ENCODE results near the gene FAM185A. TPM values are rescaled to one million over a fixed set of nuclear protein-coding genes. Genes with fewer than 3 reads are reported as not detected.

FAM185A gene
- total and polyA plus RNA-seq, 2 of the 8 experiments (the other 6 are each of a cell fraction or from before 2014, with no cell fraction given) = 5.2 to 6.6 TPM

GRCh38 chr7:102832674-102833073, 83.9 kb downstream of the FAM185A start:
- H3K4me2 ChIP-seq (ENCODE audit: insufficient read depth in 1 of 2, low read depth in 2 of 2, low read length in 2 of 2) = no peak overlapping the region
- H3K9me3 ChIP-seq (ENCODE audit: insufficient read depth in 2 of 2, low read depth in 1 of 2, low read length in 1 of 2) = no peaks in the 10 kb centered on the region
- FAIRE-seq = no peak
- no peak overlapping the region for H4K91ac ChIP-seq (replicated peaks; ENCODE audit: insufficient read length, low read length)
- no peak overlapping the region for H4K5ac ChIP-seq (ENCODE audit: insufficient read length, low read depth, low read length)
- no peak overlapping the region for H2BK12ac ChIP-seq (ENCODE audit: low read depth, low read length)
- H2AFZ ChIP-seq (ENCODE audit: low read length) = no peak overlapping the region
- H3K79me1 ChIP-seq (ENCODE audit: low read depth, low read length) = no peaks in the 10 kb centered on the region
- H3K79me2 ChIP-seq (ENCODE audit: control insufficient read depth in 1 of 2, insufficient read depth in 2 of 2, low read length in 2 of 2) = no peaks in the 10 kb centered on the region
- H3K18ac ChIP-seq (ENCODE audit: extremely low read depth, low read length) = no peak overlapping the region
- 0 out of 8 replicates have a peak, but pooled peaks cover 0 to 3% (median 0%) of the 10 kb centered on the region in 4 experiments for H3K36me3 ChIP-seq (ENCODE audit: control insufficient read depth in 2 of 4, insufficient read depth in 4 of 4, low read length in 3 of 4)
- H3K14ac ChIP-seq (ENCODE audit: insufficient read length) = no peak overlapping the region
- 95% methylated on average over 1 of the region's 1 CpG; no CpG with 5 or more reads in 1 of the 2 experiments for WGBS, 2 experiments (ENCODE audit: extremely low coverage in 1 of 2, insufficient coverage in 1 of 2, insufficient read length in 1 of 2, insufficient replicate concordance in 2 of 2, low coverage in 1 of 2, low lambda C conversion rate in 2 of 2, missing lambda C conversion rate in 1 of 2)
- POLR2A ChIA-PET (ENCODE audit: partially characterized antibody) = no interaction called here
- H3K4me3 ChIP-seq (ENCODE audit: extremely low read depth in 1 of 4, insufficient read depth in 2 of 4, low read depth in 3 of 4, low read length in 4 of 4) = no peak overlapping the region
- no peak for TF ChIP-seq TCF12 (IDR thresholded peaks at IDR 0.05; ENCODE audit: low read depth, low read length)
- TF ChIP-seq PHF8 (conservative IDR thresholded peaks at IDR 0.05; ENCODE audit: low read depth, low read length) = no peak
- no peak for TF ChIP-seq BACH1 (IDR thresholded peaks at IDR 0.05; ENCODE audit: low read length)
- CTCF ChIA-PET (ENCODE audit: partially characterized antibody) = interaction anchor here (1.1 to 1.9 kb wide), 4 partner anchors 10 to 231 kb away, joined by 3 to 5 read pairs (median 5); no protein-coding TSS in a partner anchor
- H3K27ac ChIP-seq (ENCODE audit: low read depth, low read length) = no peak overlapping the region
- H3K4me1 ChIP-seq (replicated peaks in 1 of 4; ENCODE audit: control insufficient read depth in 3 of 4, insufficient read depth in 4 of 4, low read length in 3 of 4) = peaks cover 0 to 5% (median 2%) of the 10 kb centered on the region in 4 experiments; a peak in 2 of 7 replicates
- no peak overlapping the region for H3K9ac ChIP-seq (replicated peaks in 1 of 4; ENCODE audit: extremely low read depth in 1 of 4, low read depth in 3 of 4, low read length in 3 of 4)
- no peak overlapping the region for H4K8ac ChIP-seq (ENCODE audit: extremely low read depth, insufficient read depth, low read length)
- no peak for DNase-seq (ENCODE audit: low read depth in 1 of 2, low spot score in 2 of 2)
- H3K23me2 ChIP-seq (ENCODE audit: low read depth, low read length) = no peaks in the 10 kb centered on the region
- no peak overlapping the region for H3K4ac ChIP-seq (replicated peaks; ENCODE audit: insufficient read length, low read depth, low read length)
- no peak overlapping the region for H2BK20ac ChIP-seq (ENCODE audit: low read length)
- H2BK5ac ChIP-seq (ENCODE audit: low read depth, low read length) = no peak overlapping the region
- no peaks in the 10 kb centered on the region for H4K20me1 ChIP-seq (replicated peaks in 1 of 2; ENCODE audit: control insufficient read depth in 1 of 2, insufficient read depth in 2 of 2, low read length in 2 of 2)
- H3K56ac ChIP-seq (replicated peaks; ENCODE audit: insufficient read length, low read depth, low read length) = no peak overlapping the region
- H3K27me3 ChIP-seq (replicated peaks in 1 of 4; ENCODE audit: control insufficient read depth in 3 of 4, extremely low read depth in 1 of 4, insufficient read depth in 3 of 4, low read length in 3 of 4) = peaks cover 0 to 1% (median 0%) of the 10 kb centered on the region in 4 experiments; a peak in 1 of 7 replicates
- H2BK15ac ChIP-seq (ENCODE audit: low read length) = no peak overlapping the region
- H2AK5ac ChIP-seq (ENCODE audit: low read depth, low read length) = no peak overlapping the region
- no peak overlapping the region for H3K23ac ChIP-seq (ENCODE audit: insufficient read length)
- H2BK120ac ChIP-seq (replicated peaks; ENCODE audit: low read depth, low read length) = no peak overlapping the region

Data from H1 (cell line).